Mesothelial cell of epicardium (in vitro differentiated cells): ENCODE results near the gene ZNF662. TPM values are rescaled to one million over a fixed set of nuclear protein-coding genes. Genes with fewer than 3 reads are reported as not detected.
"Not testable (repeated sequence)": the region's sequence is repeated elsewhere in the genome, so short reads cannot be mapped to it uniquely, and the experiment has no call there.

Source experiments
- DNase-seq, 2 experiments: peaks; one replicate each; pipeline ENCODE4 v3.0.0; 2021; ENCODE audit warnings: low spot score in 2 of 2; ENCODE audit not compliant: unreplicated experiment in 2 of 2
- H3K27ac Mint-ChIP-seq: 2 replicates; pipeline ENCODE4 v1.8.0; 2021; ENCODE audit warnings: mixed read lengths
- H3K27me3 Mint-ChIP-seq: 2 replicates; pipeline ENCODE4 v1.8.0; 2021; ENCODE audit warnings: low read depth, mixed read lengths
- H3K36me3 Mint-ChIP-seq: 2 replicates; pipeline ENCODE4 v1.8.0; 2021; ENCODE audit warnings: mixed read lengths
- H3K4me1 Mint-ChIP-seq: 2 replicates; pipeline ENCODE4 v1.8.0; 2021; ENCODE audit warnings: mixed read lengths
- H3K4me3 Mint-ChIP-seq: 2 replicates; pipeline ENCODE4 v1.8.0; 2021; ENCODE audit warnings: mild to moderate bottlenecking, moderate library complexity, mixed read lengths
- H3K9me3 Mint-ChIP-seq: 2 replicates; pipeline ENCODE4 v1.8.0; 2021; ENCODE audit warnings: mixed read lengths
- CTCF ChIP-seq: fragments of 200-600 bp; sonication (generic); IDR thresholded peaks from one replicate; pipeline ENCODE4 v1.5.0; 2021; ENCODE audit warnings: antibody characterized with exemption; ENCODE audit not compliant: unreplicated experiment
- total RNA-seq: library from RNA; stranded (reverse); gene quantifications from 3 replicates; pipeline ENCODE4 v1.2.1, GENCODE V29; 2021

ZNF662 gene
- total RNA-seq, 1 donor from 2014 or later = 0.45 TPM

GRCh38 chr3:42880601-42881451, 25.1 kb upstream of the ZNF662 start:
- Mint-ChIP-seq H3K36me3 (no peaks in the 10 kb centered on the region), H3K4me1 (peaks cover 6% of the 10 kb centered on the region), H3K27ac (peak overlapping the region; percentile 50), H3K4me3 (peak overlapping the region; percentile 90), H3K9me3 (no peaks in the 10 kb centered on the region), H3K27me3 (peaks cover 17% of the 10 kb centered on the region)
- DNase-seq = peak; percentile 67 to 83
- TF ChIP-seq CTCF = peak; percentile 77

GRCh38 chr3:42883251-42883930, 22.6 kb upstream of the ZNF662 start:
- not testable (repeated sequence) for H3K4me1 Mint-ChIP-seq, H3K36me3 Mint-ChIP-seq, H3K4me3 Mint-ChIP-seq, H3K9me3 Mint-ChIP-seq, DNase-seq, H3K27ac Mint-ChIP-seq
- H3K27me3 Mint-ChIP-seq = peaks cover 13% of the 10 kb centered on the region

- no peak overlapping the region for H3K4me3 Mint-ChIP-seq
- H3K4me1 Mint-ChIP-seq = peaks cover 6% of the 10 kb centered on the region
- no peak for TF ChIP-seq CTCF
- no peaks in the 10 kb centered on the region for H3K36me3 Mint-ChIP-seq
- H3K9me3 Mint-ChIP-seq = no peaks in the 10 kb centered on the region
- H3K27me3 Mint-ChIP-seq = peaks cover 11% of the 10 kb centered on the region
- no peak overlapping the region for H3K27ac Mint-ChIP-seq
- DNase-seq = no peak
Measured at GRCh38 chr3:42884324-42884723, 21.6 kb upstream of the ZNF662 start.

- Mint-ChIP-seq H3K27ac (no peak overlapping the region), H3K4me3 (no peak overlapping the region), H3K27me3 (peaks cover 6% of the 10 kb centered on the region), H3K36me3 (no peaks in the 10 kb centered on the region), H3K4me1 (peaks cover 2% of the 10 kb centered on the region), H3K9me3 (peaks cover under 1% of the 10 kb centered on the region)
- TF ChIP-seq CTCF = no peak
- no peak for DNase-seq
Measured at GRCh38 chr3:42886294-42886822, 19.6 kb upstream of the ZNF662 start.

GRCh38 chr3:42887084-42887483, 18.9 kb upstream of the ZNF662 start:
- Mint-ChIP-seq H3K27ac (no peak overlapping the region), H3K4me3 (no peak overlapping the region), H3K36me3 (no peaks in the 10 kb centered on the region), H3K9me3 (peaks cover 6% of the 10 kb centered on the region), H3K27me3 (peaks cover 6% of the 10 kb centered on the region), H3K4me1 (no peaks in the 10 kb centered on the region)
- no peak for DNase-seq
- TF ChIP-seq CTCF = no peak

- TF ChIP-seq CTCF = no peak
- Mint-ChIP-seq H3K4me1 (no peaks in the 10 kb centered on the region), H3K4me3 (no peak overlapping the region), H3K9me3 (peaks cover 6% of the 10 kb centered on the region), H3K27ac (no peak overlapping the region), H3K36me3 (no peaks in the 10 kb centered on the region), H3K27me3 (peaks cover 8% of the 10 kb centered on the region)
- no peak for DNase-seq
Measured at GRCh38 chr3:42891042-42891441, 14.9 kb upstream of the ZNF662 start.
